Caco-2 (cell line): ENCODE results near the gene HIVEP1. TPM values are rescaled to one million over a fixed set of nuclear protein-coding genes. Genes with fewer than 3 reads are reported as not detected.

Source experiments
- BruUV-seq: library from RNA; stranded (reverse); fragments of 400-500 nt; replicated peaks from 2 replicates; lab custom pipeline; 2021; lab: Mats Ljungman, UMichigan
- CTCF ChIA-PET: fragments of 300-600 bp; sonication (Branson Sonifier 250); formaldehyde crosslinking; loops from one replicate; lab custom pipeline; 2022; ENCODE audit warnings: antibody characterized with exemption; lab: Charles Lee
- POLR2A ChIA-PET: fragments of 300-600 bp; sonication (Branson Sonifier 250); formaldehyde crosslinking; loops from one replicate; lab custom pipeline; 2022; ENCODE audit warnings: antibody characterized with exemption; lab: Charles Lee
- DNase-seq, 2 experiments: peaks; one replicate each; pipeline versions ENCODE4 v3.0.0 to v3.0.0-alpha.2; 2020 to 2022
- H3K27me3 ChIP-seq: replicated peaks from 2 replicates; pipeline ENCODE4 v1.6.0; 2011; ENCODE audit warnings: low read length; ENCODE audit not compliant: control insufficient read depth, insufficient read depth
- H3K36me3 ChIP-seq: 2 replicates; pipeline ENCODE4 v1.5.1; 2011; ENCODE audit warnings: low read length; ENCODE audit not compliant: control insufficient read depth, insufficient read depth
- H3K4me1 ChIP-seq: fragments of 250-450 bp; sonication (Bioruptor Pico); 2 replicates; pipeline ENCODE4 v1.5.1; 2020; ENCODE audit warnings: mild to moderate bottlenecking
- H3K4me3 ChIP-seq: 2 replicates; pipeline ENCODE4 v1.5.1; 2011; ENCODE audit warnings: low read depth, mild to moderate bottlenecking, control low read depth, low read length
- H3K9me3 ChIP-seq: fragments of 250-450 bp; sonication (Bioruptor Pico); 2 replicates; pipeline ENCODE4 v1.5.1; 2020; ENCODE audit warnings: mild to moderate bottlenecking, moderate library complexity
- H3K27ac Mint-ChIP-seq: one replicate; pipeline ENCODE4 v1.8.0; 2022; ENCODE audit warnings: mixed read lengths; ENCODE audit not compliant: unreplicated experiment
- H3K27me3 Mint-ChIP-seq: one replicate; pipeline ENCODE4 v1.8.0; 2022; ENCODE audit warnings: mixed read lengths; ENCODE audit not compliant: insufficient read depth, unreplicated experiment
- H3K36me3 Mint-ChIP-seq: one replicate; pipeline ENCODE4 v1.8.0; 2022; ENCODE audit warnings: mild to moderate bottlenecking, mixed read lengths; ENCODE audit not compliant: insufficient read depth, unreplicated experiment
- H3K4me1 Mint-ChIP-seq: one replicate; pipeline ENCODE4 v1.8.0; 2022; ENCODE audit warnings: low read depth, mixed read lengths; ENCODE audit not compliant: unreplicated experiment
- H3K4me3 Mint-ChIP-seq: one replicate; pipeline ENCODE4 v1.8.0; 2022; ENCODE audit warnings: mild to moderate bottlenecking, moderate library complexity, mixed read lengths; ENCODE audit not compliant: unreplicated experiment
- H3K9me3 Mint-ChIP-seq: one replicate; pipeline ENCODE4 v1.8.0; 2022; ENCODE audit warnings: mixed read lengths; ENCODE audit not compliant: unreplicated experiment
- intact Hi-C: fragments of 100-400 bp; cut with micrococcal nuclease; formaldehyde crosslinking; loops from one replicate; pipeline ENCODE4 v1.10.0; 2022; ENCODE audit not compliant: unreplicated experiment
- total RNA-seq: library from RNA; stranded (reverse); gene quantifications from 2 replicates; pipeline ENCODE4 v1.2.3, GENCODE V29; 2022
- TF ChIP-seq, protein P1 (sequence below), 2 experiments: fragments of 200-600 bp in 1 of 2; IDR thresholded peaks; 1 replicate in 1 of 2; 2 replicates in 1 of 2; pipeline versions ENCODE4 v1.5.1 to v1.8.0; 2011 to 2022; ENCODE audit warnings: antibody characterized with exemption in 1 of 2, control low read depth in 1 of 2, inconsistent platforms in 1 of 2, low read depth in 1 of 2, low read length in 1 of 2, mild to moderate bottlenecking in 1 of 2, moderate library complexity in 1 of 2; ENCODE audit not compliant: insufficient read depth in 1 of 2, severe bottlenecking in 1 of 2, unreplicated experiment in 1 of 2

The HIVEP1 gene
- total RNA-seq, 1 experiment from 2014 or later, result 22.8 TPM

GRCh38 chr6:12094689-12095088 is 82.6 kb downstream of the HIVEP1 start:
- H3K9me3 ChIP-seq, result no peaks in the 10 kb centered on the region
- H3K4me1 Mint-ChIP-seq, result no peaks in the 10 kb centered on the region
- no peak for DNase-seq
- H3K36me3 ChIP-seq, result no peaks in the 10 kb centered on the region
- no peaks in the 10 kb centered on the region for H3K27me3 Mint-ChIP-seq
- ChIA-PET POLR2A (no interaction called here), CTCF (no interaction called here)
- no peak overlapping the region for H3K4me3 Mint-ChIP-seq
- H3K9me3 Mint-ChIP-seq, result no peaks in the 10 kb centered on the region
- intact Hi-C loops, result no loop called here
- no peaks in the 10 kb centered on the region for H3K27me3 ChIP-seq
- H3K27ac Mint-ChIP-seq, result no peak overlapping the region
- TF ChIP-seq, protein P1, sequence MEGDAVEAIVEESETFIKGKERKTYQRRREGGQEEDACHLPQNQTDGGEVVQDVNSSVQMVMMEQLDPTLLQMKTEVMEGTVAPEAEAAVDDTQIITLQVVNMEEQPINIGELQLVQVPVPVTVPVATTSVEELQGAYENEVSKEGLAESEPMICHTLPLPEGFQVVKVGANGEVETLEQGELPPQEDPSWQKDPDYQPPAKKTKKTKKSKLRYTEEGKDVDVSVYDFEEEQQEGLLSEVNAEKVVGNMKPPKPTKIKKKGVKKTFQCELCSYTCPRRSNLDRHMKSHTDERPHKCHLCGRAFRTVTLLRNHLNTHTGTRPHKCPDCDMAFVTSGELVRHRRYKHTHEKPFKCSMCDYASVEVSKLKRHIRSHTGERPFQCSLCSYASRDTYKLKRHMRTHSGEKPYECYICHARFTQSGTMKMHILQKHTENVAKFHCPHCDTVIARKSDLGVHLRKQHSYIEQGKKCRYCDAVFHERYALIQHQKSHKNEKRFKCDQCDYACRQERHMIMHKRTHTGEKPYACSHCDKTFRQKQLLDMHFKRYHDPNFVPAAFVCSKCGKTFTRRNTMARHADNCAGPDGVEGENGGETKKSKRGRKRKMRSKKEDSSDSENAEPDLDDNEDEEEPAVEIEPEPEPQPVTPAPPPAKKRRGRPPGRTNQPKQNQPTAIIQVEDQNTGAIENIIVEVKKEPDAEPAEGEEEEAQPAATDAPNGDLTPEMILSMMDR (IDR thresholded peaks at IDR 0.05; ENCODE audit: insufficient read depth in 1 of 2, low read depth in 1 of 2, low read length in 1 of 2, severe bottlenecking in 1 of 2, unreplicated experiment in 1 of 2), result no peak
- H3K4me1 ChIP-seq, result no peaks in the 10 kb centered on the region
- H3K36me3 Mint-ChIP-seq, result no peaks in the 10 kb centered on the region
- no TSS peak for BruUV-seq
- no peak overlapping the region for H3K4me3 ChIP-seq

DNA sequence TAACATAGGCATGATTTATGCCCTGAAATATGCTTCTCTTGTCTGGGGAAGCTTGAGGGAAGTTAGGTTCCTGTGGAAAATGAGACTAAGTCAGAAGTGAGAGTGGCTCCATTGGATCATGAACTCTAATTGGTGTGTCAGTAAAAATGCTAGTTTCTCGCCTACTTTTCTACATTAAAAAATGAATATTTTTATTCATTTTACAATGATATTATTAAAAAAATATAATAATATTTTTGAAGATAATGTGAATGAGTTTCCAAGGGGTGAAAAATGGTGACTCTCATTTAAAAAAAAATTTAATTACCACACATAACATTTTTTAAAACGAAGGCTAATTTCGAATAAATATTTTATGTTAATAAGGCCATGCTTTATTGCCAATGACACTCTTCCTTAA is 84.2 kb downstream of the HIVEP1 start:
- Histone ChIP-seq H3K4me1 (no peaks in the 10 kb centered on the region), H3K4me3 (no peak overlapping the region), H3K9me3 (no peaks in the 10 kb centered on the region), H3K36me3 (no peaks in the 10 kb centered on the region), H3K27me3 (no peaks in the 10 kb centered on the region)
- intact Hi-C loops, result no loop called here
- Mint-ChIP-seq H3K9me3 (no peaks in the 10 kb centered on the region), H3K36me3 (no peaks in the 10 kb centered on the region), H3K27me3 (no peaks in the 10 kb centered on the region), H3K27ac (no peak overlapping the region), H3K4me3 (no peak overlapping the region), H3K4me1 (no peaks in the 10 kb centered on the region)
- ChIA-PET CTCF (no interaction called here), POLR2A (no interaction called here)
- no peak for DNase-seq
- TF ChIP-seq, protein P1 (IDR thresholded peaks at IDR 0.05; ENCODE audit: insufficient read depth in 1 of 2, low read depth in 1 of 2, low read length in 1 of 2, severe bottlenecking in 1 of 2, unreplicated experiment in 1 of 2), result no peak
- no TSS peak for BruUV-seq

- Histone ChIP-seq H3K27me3 (no peaks in the 10 kb centered on the region), H3K36me3 (no peaks in the 10 kb centered on the region), H3K9me3 (no peaks in the 10 kb centered on the region), H3K4me3 (no peak overlapping the region), H3K4me1 (no peaks in the 10 kb centered on the region)
- no peaks in the 10 kb centered on the region for H3K4me1 Mint-ChIP-seq
- no peak for DNase-seq
- no peak overlapping the region for H3K4me3 Mint-ChIP-seq
- BruUV-seq, result no TSS peak
- intact Hi-C loops, result no loop called here
- H3K36me3 Mint-ChIP-seq, result no peaks in the 10 kb centered on the region
- CTCF ChIA-PET, result no interaction called here
- TF ChIP-seq, protein P1 (IDR thresholded peaks at IDR 0.05; ENCODE audit: insufficient read depth in 1 of 2, low read depth in 1 of 2, low read length in 1 of 2, severe bottlenecking in 1 of 2, unreplicated experiment in 1 of 2), result no peak
- POLR2A ChIA-PET, result no interaction called here
- H3K27me3 Mint-ChIP-seq, result no peaks in the 10 kb centered on the region
- H3K9me3 Mint-ChIP-seq, result no peaks in the 10 kb centered on the region
- no peak overlapping the region for H3K27ac Mint-ChIP-seq
Measured at GRCh38 chr6:12097791-12098190, 85.7 kb downstream of the HIVEP1 start.
